ENCODE results near the gene RAB30. TPM values are rescaled to one million over a fixed set of nuclear protein-coding genes. Genes with fewer than 3 reads are reported as not detected.
A peak's percentile ranks its signal among the peaks of the same experiment; 100 is the strongest.

The RAB30 gene
- total RNA-seq, 1 donor from 2014 or later, result 10.8 TPM

GRCh38 chr11:83039566-83039965 lies 32.1 kb downstream of the RAB30 start:
- DNase-seq (ENCODE audit: extremely low spot score in 2 of 2), result no peak
- Histone ChIP-seq H3K4me3 (no peak overlapping the region), H3K27me3 (no peaks in the 10 kb centered on the region), H3K4me1 (peaks cover 38% of the 10 kb centered on the region), H3K36me3 (no peaks in the 10 kb centered on the region), H3K27ac (no peak overlapping the region), H3K9me3 (no peaks in the 10 kb centered on the region)
- TF ChIP-seq CTCF (IDR thresholded peaks at IDR 0.05), result no peak
- no peak for TF ChIP-seq POLR2AphosphoS5 (IDR thresholded peaks at IDR 0.05; ENCODE audit: insufficient read depth in 1 of 2, low read depth in 1 of 2)
- no peak for TF ChIP-seq POLR2A (IDR thresholded peaks at IDR 0.05)
- intact Hi-C loops (cut with DNase I), result no loop called here

- Histone ChIP-seq H3K27ac (no peak overlapping the region), H3K4me1 (peaks cover 45% of the 10 kb centered on the region), H3K27me3 (no peaks in the 10 kb centered on the region), H3K36me3 (no peaks in the 10 kb centered on the region), H3K4me3 (no peak overlapping the region), H3K9me3 (no peaks in the 10 kb centered on the region)
- DNase-seq (ENCODE audit: extremely low spot score in 2 of 2), result no peak
- intact Hi-C loops (cut with DNase I), result no loop called here
- no peak for TF ChIP-seq POLR2A (IDR thresholded peaks at IDR 0.05)
Observed at GRCh38 chr11:83037877-83038276, 33.8 kb downstream of the RAB30 start.

- H3K36me3 ChIP-seq, result no peaks in the 10 kb centered on the region
- intact Hi-C loops (cut with DNase I), result no loop called here
- H3K4me3 ChIP-seq, result no peak overlapping the region
- no peak overlapping the region for H3K27ac ChIP-seq
- DNase-seq (ENCODE audit: extremely low spot score in 2 of 2), result no peak
- no peaks in the 10 kb centered on the region for H3K27me3 ChIP-seq
- peaks cover 53% of the 10 kb centered on the region for H3K4me1 ChIP-seq
- TF ChIP-seq POLR2AphosphoS5 (IDR thresholded peaks at IDR 0.05; ENCODE audit: insufficient read depth in 1 of 2, low read depth in 1 of 2), result no peak
- no peak for TF ChIP-seq POLR2A (IDR thresholded peaks at IDR 0.05)
- no peak for TF ChIP-seq CTCF (IDR thresholded peaks at IDR 0.05)
- H3K9me3 ChIP-seq, result no peaks in the 10 kb centered on the region
Observed at GRCh38 chr11:83036701-83037100, 35.0 kb downstream of the RAB30 start.

GRCh38 chr11:83035070-83035854 lies 36.4 kb downstream of the RAB30 start:
- H3K9me3 ChIP-seq, result no peaks in the 10 kb centered on the region
- peak overlapping the region; percentile 71 for H3K27ac ChIP-seq
- no peak overlapping the region for H3K4me3 ChIP-seq
- intact Hi-C loops (cut with DNase I), result loop anchor here (2.0 kb wide), 1 partner anchor 18 kb away; no protein-coding TSS in a partner anchor
- H3K36me3 ChIP-seq, result no peaks in the 10 kb centered on the region
- H3K4me1 ChIP-seq, result peaks cover 57% of the 10 kb centered on the region
- no peaks in the 10 kb centered on the region for H3K27me3 ChIP-seq
- no peak for DNase-seq (ENCODE audit: extremely low spot score in 2 of 2)
- no peak for TF ChIP-seq POLR2A (IDR thresholded peaks at IDR 0.05)
- TF ChIP-seq POLR2AphosphoS5 (IDR thresholded peaks at IDR 0.05; ENCODE audit: insufficient read depth in 1 of 2, low read depth in 1 of 2), result no peak
- TF ChIP-seq CTCF (IDR thresholded peaks at IDR 0.05), result no peak

GRCh38 chr11:83034673-83035014 lies 37.1 kb downstream of the RAB30 start:
- intact Hi-C loops (cut with DNase I), result loop anchor here (2.0 kb wide), 1 partner anchor 18 kb away; no protein-coding TSS in a partner anchor

More at GRCh38 chr11:83034673-83035014, 37.1 kb downstream of the RAB30 start:
- H3K9me3 ChIP-seq, result no peaks in the 10 kb centered on the region
- H3K27ac ChIP-seq, result peak overlapping the region; percentile 71
- TF ChIP-seq POLR2AphosphoS5 (IDR thresholded peaks at IDR 0.05; ENCODE audit: insufficient read depth in 1 of 2, low read depth in 1 of 2) (no peak), POLR2A (IDR thresholded peaks at IDR 0.05) (no peak), CTCF (IDR thresholded peaks at IDR 0.05) (no peak)
- peak overlapping the region; percentile 19 to 25 for H3K4me3 ChIP-seq
- H3K27me3 ChIP-seq, result no peaks in the 10 kb centered on the region
- H3K36me3 ChIP-seq, result no peaks in the 10 kb centered on the region
- H3K4me1 ChIP-seq, result peaks cover 57% of the 10 kb centered on the region
- DNase-seq (ENCODE audit: extremely low spot score in 2 of 2), result no peak
